ENCODE data around the gene CWC27. TPM values are rescaled to one million over a fixed set of nuclear protein-coding genes. Genes with fewer than 3 reads are reported as not detected.
"Not testable (repeated sequence)": the region's sequence is repeated elsewhere in the genome, so short reads cannot be mapped to it uniquely, and the experiment has no call there.

CWC27 gene
- total and polyA plus RNA-seq, 2 donors from 2014 or later, result 16.5 to 17.3 TPM

GRCh38 chr5:64814073-64814472 lies 45.3 kb downstream of the CWC27 start:
- no peak for TF ChIP-seq CTCF (IDR thresholded peaks at IDR 0.05; ENCODE audit: borderline replicate concordance, extremely low read depth, insufficient read depth)
- Histone ChIP-seq H3K27ac (ENCODE audit: low read depth in 2 of 2, low read length in 2 of 2) (no peak overlapping the region), H3K4me3 (ENCODE audit: low read length in 3 of 3) (no peak overlapping the region), H3K27me3 (ENCODE audit: control insufficient read depth, insufficient read depth, low read length) (no peaks in the 10 kb centered on the region), H3K4me1 (ENCODE audit: control insufficient read depth in 2 of 3, insufficient read depth in 2 of 3, low read depth in 1 of 3, low read length in 3 of 3) (no peaks in the 10 kb centered on the region), H3K9ac (ENCODE audit: low read length in 3 of 3) (no peak overlapping the region), H3K9me3 (ENCODE audit: control insufficient read depth in 2 of 3, insufficient read depth in 1 of 3, low read length in 3 of 3) (no peaks in the 10 kb centered on the region), H3K36me3 (ENCODE audit: control insufficient read depth in 2 of 3, insufficient read depth in 3 of 3, low read length in 3 of 3) (no peaks in the 10 kb centered on the region)
- DNase-seq (no peak), FAIRE-seq (no peak)
- intact Hi-C loops (cut with DNase I), result no loop called here

- H3K9ac ChIP-seq (ENCODE audit: low read length in 3 of 3), result no peak overlapping the region
- no peaks in the 10 kb centered on the region for H3K9me3 ChIP-seq (ENCODE audit: control insufficient read depth in 2 of 3, insufficient read depth in 1 of 3, low read length in 3 of 3)
- TF ChIP-seq CTCF (IDR thresholded peaks at IDR 0.05; ENCODE audit: borderline replicate concordance, extremely low read depth, insufficient read depth), result no peak
- FAIRE-seq (peak; percentile 64), DNase-seq (no peak)
- H3K27me3 ChIP-seq (ENCODE audit: control insufficient read depth, insufficient read depth, low read length), result no peaks in the 10 kb centered on the region
- no peak overlapping the region for H3K27ac ChIP-seq (ENCODE audit: low read depth in 2 of 2, low read length in 2 of 2)
- no peak overlapping the region for H3K4me3 ChIP-seq (ENCODE audit: low read length in 3 of 3)
- no peaks in the 10 kb centered on the region for H3K36me3 ChIP-seq (ENCODE audit: control insufficient read depth in 2 of 3, insufficient read depth in 3 of 3, low read length in 3 of 3)
- no peaks in the 10 kb centered on the region for H3K4me1 ChIP-seq (ENCODE audit: control insufficient read depth in 2 of 3, insufficient read depth in 2 of 3, low read depth in 1 of 3, low read length in 3 of 3)
- intact Hi-C loops (cut with DNase I), result no loop called here
Measured at GRCh38 chr5:64818245-64818644, 49.5 kb downstream of the CWC27 start.

- H3K27me3 ChIP-seq (ENCODE audit: control insufficient read depth, insufficient read depth, low read length); H3K9ac ChIP-seq (ENCODE audit: low read length in 3 of 3); H3K27ac ChIP-seq (ENCODE audit: low read depth in 2 of 2, low read length in 2 of 2); FAIRE-seq; intact Hi-C loops (cut with DNase I); H3K36me3 ChIP-seq (ENCODE audit: control insufficient read depth in 2 of 3, insufficient read depth in 3 of 3, low read length in 3 of 3); DNase-seq; H3K9me3 ChIP-seq (ENCODE audit: control insufficient read depth in 2 of 3, insufficient read depth in 1 of 3, low read length in 3 of 3); H3K4me1 ChIP-seq (ENCODE audit: control insufficient read depth in 2 of 3, insufficient read depth in 2 of 3, low read depth in 1 of 3, low read length in 3 of 3); H3K4me3 ChIP-seq (ENCODE audit: low read length in 3 of 3): not testable (repeated sequence)
Measured at GRCh38 chr5:64819345-64819744, 50.6 kb downstream of the CWC27 start.

- H3K4me3 ChIP-seq (ENCODE audit: low read length in 3 of 3), result no peak overlapping the region
- H3K27me3 ChIP-seq (ENCODE audit: control insufficient read depth, insufficient read depth, low read length), result no peaks in the 10 kb centered on the region
Measured at GRCh38 chr5:64822320-64822719, 53.6 kb downstream of the CWC27 start.

More at GRCh38 chr5:64822320-64822719, 53.6 kb downstream of the CWC27 start:
- Histone ChIP-seq H3K36me3 (ENCODE audit: control insufficient read depth in 2 of 3, insufficient read depth in 3 of 3, low read length in 3 of 3) (no peaks in the 10 kb centered on the region), H3K4me1 (ENCODE audit: control insufficient read depth in 2 of 3, insufficient read depth in 2 of 3, low read depth in 1 of 3, low read length in 3 of 3) (no peaks in the 10 kb centered on the region), H3K27ac (ENCODE audit: low read depth in 2 of 2, low read length in 2 of 2) (no peak overlapping the region), H3K9ac (ENCODE audit: low read length in 3 of 3) (no peak overlapping the region), H3K9me3 (ENCODE audit: control insufficient read depth in 2 of 3, insufficient read depth in 1 of 3, low read length in 3 of 3) (no peaks in the 10 kb centered on the region)
- DNase-seq (no peak), FAIRE-seq (no peak)
- intact Hi-C loops (cut with DNase I), result no loop called here
- no peak for TF ChIP-seq CTCF (IDR thresholded peaks at IDR 0.05; ENCODE audit: borderline replicate concordance, extremely low read depth, insufficient read depth)

Data from kidney (tissue), 14 donors.